NCI-H128 (cell line): ENCODE results near the gene MBOAT2.

ENCODE experiments used
- DNase-seq: peaks from one replicate; lab custom pipeline; 2025; ENCODE audit not compliant: unreplicated experiment; lab: John Stamatoyannopoulos, UW

MBOAT2 gene

DNA sequence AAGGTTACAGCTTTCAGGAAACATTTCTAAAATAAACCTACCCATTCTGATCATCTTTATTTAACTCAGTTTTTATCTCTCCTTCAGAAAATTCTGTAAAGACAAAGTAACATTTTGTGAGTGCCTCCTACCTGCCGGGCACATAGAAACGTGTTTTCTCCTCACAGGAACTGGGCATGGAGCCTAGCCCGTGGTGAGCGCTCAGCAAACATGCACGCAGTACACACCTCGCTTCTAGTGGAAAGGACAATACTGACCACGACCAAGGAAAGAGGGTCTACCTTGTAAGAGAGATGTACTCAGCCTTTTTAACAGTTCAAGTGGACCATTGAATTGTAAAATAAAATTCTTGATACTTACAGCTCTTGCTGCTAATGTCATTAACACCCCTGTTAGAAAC, 141.3 kb downstream of the MBOAT2 start:
- DNase-seq, result no peak

- DNase-seq, result no peak
Observed at GRCh38 chr2:8861797-8862196, 141.7 kb downstream of the MBOAT2 start.

GRCh38 chr2:8860239-8860638, 143.2 kb downstream of the MBOAT2 start:
- DNase-seq, result no peak

DNA sequence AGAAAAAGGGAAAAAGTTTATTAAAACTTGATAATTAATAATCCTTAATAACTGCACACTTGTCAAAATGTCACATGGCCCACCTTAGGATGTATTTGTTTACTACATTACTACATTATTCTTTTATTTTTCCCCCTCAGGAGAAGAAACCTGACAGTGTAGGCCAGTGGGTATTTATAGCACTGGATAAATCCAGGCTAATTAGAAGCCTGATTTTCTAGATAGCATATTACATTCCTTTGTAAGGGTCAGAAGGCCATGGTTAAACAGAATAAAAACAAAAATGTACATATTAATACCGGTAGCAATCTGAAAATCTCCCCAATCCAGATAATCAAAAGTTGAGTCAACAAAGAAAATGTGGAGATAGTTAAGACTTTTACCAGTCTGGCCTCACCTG, 144.6 kb downstream of the MBOAT2 start:
- DNase-seq, result no peak

DNA sequence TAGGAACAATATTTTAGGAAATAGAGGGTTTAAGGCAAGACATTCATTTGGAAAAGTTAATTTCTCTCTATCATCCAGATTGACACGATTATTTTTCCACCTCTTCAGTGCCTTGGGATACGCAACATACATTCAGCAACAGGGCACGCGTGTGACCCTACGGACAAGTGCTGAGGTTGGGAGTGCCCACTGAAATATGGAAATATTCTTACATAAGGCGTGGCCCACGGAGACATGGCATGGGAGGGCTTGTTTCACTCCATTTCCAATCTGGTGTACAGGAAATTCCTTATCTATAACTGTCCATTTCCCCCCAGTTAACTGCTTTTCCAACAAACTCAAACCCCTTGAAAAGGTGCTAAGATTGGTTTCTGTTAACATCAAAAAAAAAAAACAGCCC, 145.2 kb downstream of the MBOAT2 start:
- DNase-seq, result no peak

GRCh38 chr2:8857709-8858108, 145.8 kb downstream of the MBOAT2 start:
- no peak for DNase-seq

- no peak for DNase-seq
Observed at GRCh38 chr2:8856176-8856575, 147.3 kb downstream of the MBOAT2 start.

- no peak for DNase-seq
Observed at GRCh38 chr2:8855010-8855409, 148.5 kb downstream of the MBOAT2 start.

GRCh38 chr2:8853426-8853825, 150.1 kb downstream of the MBOAT2 start:
- DNase-seq, result no peak

DNA sequence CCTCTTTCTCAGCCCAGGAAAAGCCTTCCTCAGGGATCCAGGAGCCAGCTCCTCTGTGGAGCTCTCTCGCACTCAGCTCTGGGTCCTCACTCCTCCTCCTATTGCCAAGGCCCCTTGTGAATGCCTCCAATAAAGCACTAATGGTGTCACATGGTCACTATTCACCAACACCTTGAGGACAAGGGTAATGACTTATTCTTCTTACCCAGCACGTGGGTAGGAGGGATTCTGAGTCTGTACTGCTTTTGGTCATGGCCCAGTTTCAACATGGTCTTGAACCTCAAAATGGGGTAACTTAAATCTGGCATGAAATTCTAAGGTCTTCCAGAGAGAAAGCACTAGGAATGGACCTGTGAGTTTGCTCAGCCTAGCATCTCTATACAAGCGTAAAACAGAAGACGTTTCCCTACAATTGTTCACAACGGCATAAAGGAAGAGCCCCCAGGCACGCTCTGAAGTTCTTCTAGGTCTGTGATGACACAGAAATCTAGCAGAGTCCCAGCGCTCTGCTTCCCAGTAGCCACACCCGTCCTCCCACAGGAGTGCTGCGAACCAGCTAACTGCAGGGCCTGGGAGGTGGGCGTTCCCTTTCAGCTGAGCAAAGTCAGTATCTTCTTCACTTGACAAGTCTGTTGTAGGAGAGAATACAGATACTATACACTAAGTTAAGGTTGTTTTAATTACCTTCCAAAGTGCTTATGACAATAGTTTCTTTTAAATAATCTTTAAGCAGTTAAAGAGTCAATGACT, 151.5 kb downstream of the MBOAT2 start:
- DNase-seq, result no peak

- DNase-seq, result no peak
Observed at GRCh38 chr2:8850845-8851487, 152.5 kb downstream of the MBOAT2 start.

DNA sequence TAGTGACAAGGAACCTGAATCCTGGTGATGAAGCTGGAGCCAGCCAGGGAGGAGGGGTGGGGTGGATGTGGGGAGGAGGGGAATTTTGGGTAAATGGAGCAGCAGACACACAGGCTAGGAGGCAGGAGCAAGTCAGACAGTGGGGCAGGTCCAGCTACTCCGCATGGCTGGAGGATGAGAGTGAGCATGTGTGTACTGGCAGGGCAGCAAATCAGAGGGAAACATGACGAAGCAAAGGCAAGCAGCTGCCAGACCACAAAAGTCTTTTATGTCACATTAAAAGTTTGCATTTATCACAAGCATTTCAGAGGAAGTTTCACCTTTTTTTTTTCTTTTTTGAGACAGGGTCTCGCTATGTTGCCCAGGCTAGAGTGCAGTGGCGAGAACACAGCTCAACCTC, 154.2 kb downstream of the MBOAT2 start:
- no peak for DNase-seq

- no peak for DNase-seq
Observed at GRCh38 chr2:8848328-8849100, 155.0 kb downstream of the MBOAT2 start.

DNA sequence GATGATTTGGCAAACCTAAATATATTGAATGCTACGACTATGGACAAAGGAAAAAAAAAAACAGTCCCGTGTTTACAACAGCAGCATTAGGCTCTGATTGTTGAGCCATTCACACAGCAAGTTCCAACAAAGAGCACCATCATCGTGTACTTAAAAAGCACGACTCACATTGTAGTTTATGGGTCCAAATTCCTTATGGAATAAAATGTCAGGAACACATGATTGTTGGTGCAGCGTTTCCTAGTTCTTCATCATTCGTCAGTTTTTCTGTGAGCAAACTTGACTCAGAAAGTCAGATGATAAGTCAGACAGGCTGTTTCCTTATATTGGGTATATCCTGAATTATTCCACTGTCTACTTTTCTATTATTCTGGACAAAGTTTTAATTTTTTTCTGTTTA, 156.1 kb downstream of the MBOAT2 start:
- DNase-seq, result no peak

- no peak for DNase-seq
Observed at GRCh38 chr2:8841932-8842331, 161.6 kb downstream of the MBOAT2 start.

DNA sequence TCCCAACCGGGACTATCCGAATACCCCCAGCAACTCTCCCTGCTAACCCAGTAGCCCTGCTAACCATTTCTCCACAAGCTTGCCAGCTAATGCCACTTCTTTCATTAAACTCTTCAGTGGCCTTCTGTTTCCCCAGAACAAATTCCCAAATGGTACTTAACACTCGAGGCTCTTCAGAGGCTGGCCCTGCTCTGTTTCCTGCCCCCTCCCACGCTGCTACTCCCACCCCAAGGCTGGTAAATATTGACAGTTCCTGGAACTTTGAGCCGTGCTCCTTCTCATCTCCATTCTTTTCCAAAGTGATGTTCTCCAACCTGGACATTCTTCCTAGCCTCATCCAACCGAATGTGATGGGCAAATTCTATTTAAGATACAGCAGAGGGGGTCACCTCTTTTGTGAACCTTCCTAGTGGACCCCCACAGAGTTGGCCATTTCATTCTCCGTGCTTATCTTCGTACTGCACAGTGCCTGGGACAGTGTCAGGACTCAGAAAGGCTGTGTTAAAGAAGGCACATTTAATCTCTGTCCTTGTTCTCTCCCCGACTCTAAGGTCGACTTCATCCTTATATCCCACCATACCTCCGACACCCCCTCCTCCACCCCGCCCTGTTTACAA, 162.9 kb downstream of the MBOAT2 start:
- no peak for DNase-seq

DNA sequence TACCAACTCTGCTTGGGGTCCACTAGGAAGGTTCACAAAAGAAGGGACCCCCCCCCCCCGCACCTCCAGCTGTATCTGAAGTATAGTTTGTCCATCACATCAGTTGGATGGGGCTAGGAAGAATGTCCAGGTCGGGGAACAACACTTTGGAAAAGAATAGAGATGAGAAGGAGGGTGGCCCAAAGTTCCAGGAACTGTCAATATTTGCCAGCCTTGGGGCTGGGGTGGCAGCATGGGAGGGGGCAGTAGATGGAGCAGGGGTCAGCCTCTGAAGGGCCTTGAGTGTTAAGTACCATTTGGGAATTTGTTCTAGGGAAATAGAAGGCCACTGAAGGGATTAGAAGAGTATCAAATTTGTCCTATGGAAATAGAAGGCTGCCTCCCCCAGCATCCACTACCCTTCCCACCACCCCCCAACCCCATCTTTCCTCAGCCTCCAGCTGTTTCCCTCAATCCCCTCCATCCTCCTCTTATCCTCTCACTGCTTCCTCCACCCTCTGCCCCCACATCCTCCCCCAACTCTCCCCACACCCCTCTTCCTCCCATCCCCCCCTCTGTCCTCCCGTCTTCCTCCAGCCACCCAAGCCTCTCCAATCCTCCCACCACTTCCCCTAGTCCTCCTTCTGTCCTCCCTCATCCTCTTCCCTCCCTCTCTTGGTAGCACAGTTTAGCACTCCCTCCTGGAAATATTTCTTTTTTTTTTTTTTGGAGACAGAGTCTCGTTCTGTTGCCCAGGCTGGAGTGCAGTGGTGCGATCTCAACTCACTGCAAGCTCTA, 164.1 kb downstream of the MBOAT2 start:
- DNase-seq, result no peak

- no peak for DNase-seq
Observed at GRCh38 chr2:8837795-8838140, 165.7 kb downstream of the MBOAT2 start.

- peak; percentile 21 for DNase-seq
Observed at GRCh38 chr2:8836971-8837794, 166.3 kb downstream of the MBOAT2 start, which contains the start of gene KIDINS220. Gene KIDINS220 (minus strand): TSS chr2:8837613. CDS start chr2:8827093, 10,520 bp downstream.

GRCh38 chr2:8835279-8835678, 168.2 kb downstream of the MBOAT2 start:
- no peak for DNase-seq
